PC-3 (cell line): ENCODE measurements around the gene EBLN2. TPM values are rescaled to one million over a fixed set of nuclear protein-coding genes. Genes with fewer than 3 reads are reported as not detected.

Experiments used
- ATAC-seq: fragments of 200-7000 bp; cut with Tn5 transposase; 2 replicates; pipeline ENCODE4 v1.9.1; 2020; ENCODE audit warnings: mild to moderate bottlenecking, moderate library complexity
- BruUV-seq: library from RNA; stranded (reverse); fragments of 400-500 nt; replicated peaks from 2 replicates; lab custom pipeline; 2021; lab: Mats Ljungman, UMichigan
- CTCF ChIA-PET: fragments of 300-600 bp; sonication (Branson Sonifier 250); formaldehyde crosslinking; loops from one replicate; lab custom pipeline; 2022; ENCODE audit warnings: antibody characterized with exemption; lab: Charles Lee
- POLR2A ChIA-PET: fragments of 300-600 bp; sonication (Branson Sonifier 250); formaldehyde crosslinking; loops from one replicate; lab custom pipeline; 2022; ENCODE audit warnings: antibody characterized with exemption; ENCODE audit not compliant: unreplicated experiment; lab: Charles Lee
- DNase-seq: peaks from one replicate; pipeline ENCODE4 v3.0.0-alpha.2; 2015
- H2AFZ ChIP-seq: fragments of 300-600 bp; sonication (generic); 2 replicates; pipeline ENCODE4 v1.6.0; 2016; ENCODE audit warnings: antibody characterized with exemption, low read length
- H3F3A ChIP-seq: fragments of 300-600 bp; sonication (generic); one replicate; pipeline ENCODE4 v1.6.0; 2017; ENCODE audit warnings: antibody characterized with exemption, low read length, control low read depth, mild to moderate bottlenecking; ENCODE audit not compliant: unreplicated experiment
- H3K27ac ChIP-seq: fragments of 300-600 bp; sonication (generic); 2 replicates; pipeline ENCODE4 v1.5.1; 2016; ENCODE audit warnings: mild to moderate bottlenecking, low read length
- H3K27me3 ChIP-seq: fragments of 300-600 bp; sonication (generic); 2 replicates; pipeline ENCODE4 v1.6.1; 2016; ENCODE audit warnings: low read length, mixed read lengths
- H3K36me3 ChIP-seq: fragments of 300-600 bp; sonication (generic); 2 replicates; pipeline ENCODE4 v1.6.1; 2016; ENCODE audit warnings: low read depth, mixed run types, low read length, mixed read lengths
- H3K4me1 ChIP-seq: fragments of 300-600 bp; sonication (generic); 2 replicates; pipeline ENCODE4 v1.5.1; 2016; ENCODE audit warnings: low read length; ENCODE audit not compliant: insufficient read depth
- H3K4me2 ChIP-seq: fragments of 300-600 bp; sonication (generic); 2 replicates; pipeline ENCODE4 v1.6.0; 2016; ENCODE audit warnings: low read length
- H3K4me3 ChIP-seq: fragments of 300-600 bp; sonication (generic); 2 replicates; pipeline ENCODE4 v1.5.1; 2016; ENCODE audit warnings: mild to moderate bottlenecking, low read length, mixed read lengths
- H3K79me2 ChIP-seq: fragments of 300-600 bp; sonication (generic); 2 replicates; pipeline ENCODE4 v1.6.1; 2017; ENCODE audit warnings: low read length, mixed read lengths
- H3K9ac ChIP-seq: fragments of 300-600 bp; sonication (generic); 2 replicates; pipeline ENCODE4 v1.6.0; 2016; ENCODE audit warnings: mild to moderate bottlenecking, low read length
- H3K9me2 ChIP-seq: fragments of 300-600 bp; sonication (generic); replicated peaks from 2 replicates; pipeline ENCODE4 v1.6.1; 2016; ENCODE audit warnings: mixed run types, low read length, mixed read lengths
- H3K9me3 ChIP-seq: fragments of 300-600 bp; sonication (generic); 2 replicates; pipeline ENCODE4 v1.6.1; 2016; ENCODE audit warnings: low read length, mixed read lengths
- H4K20me1 ChIP-seq: fragments of 300-600 bp; sonication (generic); 2 replicates; pipeline ENCODE4 v1.6.1; 2016; ENCODE audit warnings: low read length, mixed read lengths
- CTCF ChIP-seq: fragments of 300-600 bp; sonication (generic); conservative IDR thresholded peaks from 2 replicates; pipeline ENCODE4 v1.5.1; 2017; ENCODE audit warnings: antibody characterized with exemption, low read depth, mild to moderate bottlenecking, low read length
- EZH2 ChIP-seq: fragments of 300-600 bp; sonication (generic); IDR thresholded peaks from one replicate; pipeline ENCODE4 v1.6.1; 2017; ENCODE audit warnings: antibody characterized with exemption, mild to moderate bottlenecking, low read length; ENCODE audit not compliant: unreplicated experiment
- EZH2phosphoT487 ChIP-seq: fragments of 300-600 bp; sonication (generic); IDR thresholded peaks from 2 replicates; pipeline ENCODE4 v1.6.1; 2018; ENCODE audit warnings: mild to moderate bottlenecking, antibody characterized with exemption, low read length, borderline replicate concordance
- intact Hi-C: fragments of 100-400 bp; cut with micrococcal nuclease; formaldehyde crosslinking; loops from 2 replicates; pipeline ENCODE4 v1.9.0; 2023
- total RNA-seq: library from RNA; depleted of rRNA; stranded (reverse); fragments of >200 nt; gene quantifications from 2 replicates; pipeline ENCODE4 v1.2.3, GENCODE V29; 2014

EBLN2 gene
- total RNA-seq, 1 experiment from 2014 or later, result 6.2 TPM

- no peak overlapping the region for H2AFZ ChIP-seq
- H3K27ac ChIP-seq, result no peak overlapping the region
- H3K4me3 ChIP-seq, result no peak overlapping the region
- H3K9me2 ChIP-seq, result no peaks in the 10 kb centered on the region
- intact Hi-C loops, result no loop called here
- H3K4me2 ChIP-seq, result no peak overlapping the region
- no peak for TF ChIP-seq EZH2phosphoT487
- TF ChIP-seq EZH2, result no peak
- TF ChIP-seq CTCF, result no peak
- no TSS peak for BruUV-seq
- no peaks in the 10 kb centered on the region for H3K27me3 ChIP-seq
- H3F3A ChIP-seq, result no peaks in the 10 kb centered on the region
- no peaks in the 10 kb centered on the region for H3K9me3 ChIP-seq
- no peak for ATAC-seq
- ChIA-PET POLR2A (no interaction called here), CTCF (interaction anchor here (0.7 kb wide), 1 partner anchor 23 kb away, joined by 13 read pairs; no protein-coding TSS in a partner anchor)
- no peaks in the 10 kb centered on the region for H4K20me1 ChIP-seq
- no peaks in the 10 kb centered on the region for H3K36me3 ChIP-seq
- H3K9ac ChIP-seq, result no peak overlapping the region
- no peak for DNase-seq
- no peaks in the 10 kb centered on the region for H3K79me2 ChIP-seq
- no peaks in the 10 kb centered on the region for H3K4me1 ChIP-seq
These were observed 19.7 kb downstream of the EBLN2 start for GRCh38 chr3:73081140-73081539.

- Histone ChIP-seq H4K20me1 (no peaks in the 10 kb centered on the region), H3K27ac (no peak overlapping the region), H3K9me3 (no peaks in the 10 kb centered on the region), H2AFZ (no peak overlapping the region), H3K4me3 (no peak overlapping the region), H3K4me2 (no peak overlapping the region), H3F3A (no peaks in the 10 kb centered on the region), H3K36me3 (no peaks in the 10 kb centered on the region), H3K9ac (no peak overlapping the region), H3K27me3 (no peaks in the 10 kb centered on the region), H3K9me2 (no peaks in the 10 kb centered on the region), H3K79me2 (no peaks in the 10 kb centered on the region), H3K4me1 (no peaks in the 10 kb centered on the region)
- ChIA-PET POLR2A (no interaction called here), CTCF (interaction anchor here (0.6 kb wide), 1 partner anchor 28 kb away, joined by 3 read pairs; no protein-coding TSS in a partner anchor)
- no peak for ATAC-seq
- intact Hi-C loops, result no loop called here
- DNase-seq, result no peak
- no TSS peak for BruUV-seq
- TF ChIP-seq CTCF (no peak), EZH2phosphoT487 (no peak), EZH2 (no peak)
These were observed 22.7 kb downstream of the EBLN2 start for GRCh38 chr3:73084170-73084569.

GRCh38 chr3:73086071-73086494 lies 24.6 kb downstream of the EBLN2 start:
- no peaks in the 10 kb centered on the region for H3K36me3 ChIP-seq
- no peak overlapping the region for H3K9ac ChIP-seq
- H3K4me2 ChIP-seq, result peak overlapping the region; percentile 26; the same call in 1 of the 2 replicates
- DNase-seq (peak; percentile 68), ATAC-seq (peak; percentile 79)
- no peaks in the 10 kb centered on the region for H4K20me1 ChIP-seq
- no peaks in the 10 kb centered on the region for H3K79me2 ChIP-seq
- no peak overlapping the region for H3K4me3 ChIP-seq
- no TSS peak for BruUV-seq
- TF ChIP-seq EZH2 (no peak), CTCF (peak; percentile 93)
- CTCF ChIA-PET, result interaction anchor here (0.6 kb wide), 1 partner anchor 1400 kb away, joined by 3 read pairs; no protein-coding TSS in a partner anchor
- intact Hi-C loops, result loop anchor here (1.0 to 5.0 kb wide), 3 partner anchors 148 to 1374 kb away; no protein-coding TSS in a partner anchor
- no peak overlapping the region; the same call in 1 of the 2 replicates for H2AFZ ChIP-seq
- no peak overlapping the region for H3K27ac ChIP-seq
- POLR2A ChIA-PET, result interaction anchor here (0.6 kb wide), 1 partner anchor 674 kb away, joined by 3 read pairs; no protein-coding TSS in a partner anchor
- no peaks in the 10 kb centered on the region for H3K4me1 ChIP-seq
- no peaks in the 10 kb centered on the region for H3K9me2 ChIP-seq
- no peaks in the 10 kb centered on the region for H3K9me3 ChIP-seq
- no peaks in the 10 kb centered on the region for H3F3A ChIP-seq
- no peaks in the 10 kb centered on the region for H3K27me3 ChIP-seq
